Naive thymus-derived CD4-positive, alpha-beta T cell (primary cell): ENCODE data around the gene IPCEF1. TPM values are rescaled to one million over a fixed set of nuclear protein-coding genes. Genes with fewer than 3 reads are reported as not detected.

Experiments
- ATAC-seq: fragments of 150-1000 bp; cut with Tn5 transposase; 2 replicates; pipeline ENCODE4 v1.10.0; 2021; ENCODE audit warnings: mild to moderate bottlenecking, moderate library complexity
- CTCF ChIA-PET: fragments of 350-600 bp; sonication (Branson Sonifier 250); formaldehyde crosslinking; loops from one replicate; lab custom pipeline; 2021; ENCODE audit warnings: antibody characterized with exemption; lab: Charles Lee
- POLR2A ChIA-PET: fragments of 350-600 bp; sonication (Branson Sonifier 250); formaldehyde crosslinking; loops from one replicate; lab custom pipeline; 2021; ENCODE audit warnings: antibody characterized with exemption, inconsistent platforms; lab: Charles Lee
- DNase-seq, 9 donors: peaks; one replicate each; pipeline versions ENCODE4 v3.0.0 to v3.0.0-alpha.2; 2020 to 2022; ENCODE audit warnings: mixed read lengths in 1 of 9
- H3K27ac ChIP-seq: one replicate; pipeline ENCODE4 v1.7.0; 2013; ENCODE audit warnings: mild to moderate bottlenecking, low read depth, low read length, moderate library complexity
- H3K27me3 ChIP-seq, 2 donors: one replicate each; pipeline ENCODE4 v1.7.0; 2013; ENCODE audit warnings: low read length in 2 of 2, mild to moderate bottlenecking in 2 of 2, moderate library complexity in 2 of 2; ENCODE audit not compliant: control insufficient read depth in 2 of 2, insufficient read depth in 2 of 2
- H3K36me3 ChIP-seq, 3 experiments: 1 replicate in 2 of 3; 2 replicates in 1 of 3; pipeline ENCODE4 v1.7.0; 2013; ENCODE audit warnings: low read length in 3 of 3, mild to moderate bottlenecking in 3 of 3, moderate library complexity in 1 of 3; ENCODE audit not compliant: insufficient read depth in 3 of 3, control insufficient read depth in 2 of 3
- H3K4me1 ChIP-seq, 2 donors: one replicate each; pipeline ENCODE4 v1.7.0; 2013; ENCODE audit warnings: low read length in 2 of 2, mild to moderate bottlenecking in 2 of 2, moderate library complexity in 1 of 2; ENCODE audit not compliant: control insufficient read depth in 2 of 2, insufficient read depth in 2 of 2
- H3K4me3 ChIP-seq: 2 replicates; pipeline ENCODE4 v1.7.0; 2013; ENCODE audit warnings: mild to moderate bottlenecking, low read length
- H3K9me3 ChIP-seq, 3 experiments: 1 replicate in 2 of 3; 2 replicates in 1 of 3; pipeline ENCODE4 v1.7.0; 2013; ENCODE audit warnings: low read length in 3 of 3; ENCODE audit not compliant: control insufficient read depth in 2 of 3
- H3K27ac Mint-ChIP-seq, 9 donors: one replicate each; pipeline ENCODE4 v1.8.0; 2020 to 2022; ENCODE audit warnings: mixed read lengths in 9 of 9, mild to moderate bottlenecking in 8 of 9, moderate library complexity in 5 of 9, inconsistent platforms in 2 of 9
- H3K27me3 Mint-ChIP-seq, 5 donors: one replicate each; pipeline ENCODE4 v1.8.0; 2021 to 2022; ENCODE audit warnings: mixed read lengths in 5 of 5, mild to moderate bottlenecking in 1 of 5
- H3K36me3 Mint-ChIP-seq, 5 donors: one replicate each; pipeline ENCODE4 v1.8.0; 2020 to 2022; ENCODE audit warnings: mixed read lengths in 5 of 5, mild to moderate bottlenecking in 3 of 5, inconsistent platforms in 1 of 5
- H3K4me1 Mint-ChIP-seq, 7 donors: one replicate each; pipeline ENCODE4 v1.8.0; 2020 to 2022; ENCODE audit warnings: mixed read lengths in 7 of 7, mild to moderate bottlenecking in 3 of 7, inconsistent platforms in 1 of 7
- H3K4me3 Mint-ChIP-seq, 10 donors: one replicate each; pipeline ENCODE4 v1.8.0; 2020 to 2022; ENCODE audit warnings: mild to moderate bottlenecking in 10 of 10, mixed read lengths in 10 of 10, moderate library complexity in 6 of 10, inconsistent platforms in 2 of 10
- H3K9me3 Mint-ChIP-seq, 11 donors: one replicate each; pipeline ENCODE4 v1.8.0; 2020 to 2022; ENCODE audit warnings: mixed read lengths in 11 of 11, mild to moderate bottlenecking in 4 of 11, inconsistent platforms in 1 of 11, moderate library complexity in 1 of 11
- intact Hi-C, 2 donors: fragments of 100-400 bp; cut with micrococcal nuclease; formaldehyde crosslinking; loops; one replicate each; pipeline ENCODE4 v1.15.1; 2023
- polyA plus RNA-seq, 2 donors: library from polyadenylated mRNA; unstranded; fragments of 300-500 nt; fragmentation: Illumina TruSeq; gene quantifications; one replicate each; pipeline ENCODE4 v1.2.3, GENCODE V29; 2021
- total RNA-seq, 6 experiments: library from RNA in 5 of 6; stranded (reverse) in 5 of 6; gene quantifications; 1 replicate in 5 of 6; 2 replicates in 1 of 6; pipeline ENCODE4 v1.2.3 and lab custom pipeline; 2021 to 2026

Gene IPCEF1
- total and polyA plus RNA-seq, 7 experiments from 2014 or later, result 12.0 to 122 (median 99.7) TPM

DNA sequence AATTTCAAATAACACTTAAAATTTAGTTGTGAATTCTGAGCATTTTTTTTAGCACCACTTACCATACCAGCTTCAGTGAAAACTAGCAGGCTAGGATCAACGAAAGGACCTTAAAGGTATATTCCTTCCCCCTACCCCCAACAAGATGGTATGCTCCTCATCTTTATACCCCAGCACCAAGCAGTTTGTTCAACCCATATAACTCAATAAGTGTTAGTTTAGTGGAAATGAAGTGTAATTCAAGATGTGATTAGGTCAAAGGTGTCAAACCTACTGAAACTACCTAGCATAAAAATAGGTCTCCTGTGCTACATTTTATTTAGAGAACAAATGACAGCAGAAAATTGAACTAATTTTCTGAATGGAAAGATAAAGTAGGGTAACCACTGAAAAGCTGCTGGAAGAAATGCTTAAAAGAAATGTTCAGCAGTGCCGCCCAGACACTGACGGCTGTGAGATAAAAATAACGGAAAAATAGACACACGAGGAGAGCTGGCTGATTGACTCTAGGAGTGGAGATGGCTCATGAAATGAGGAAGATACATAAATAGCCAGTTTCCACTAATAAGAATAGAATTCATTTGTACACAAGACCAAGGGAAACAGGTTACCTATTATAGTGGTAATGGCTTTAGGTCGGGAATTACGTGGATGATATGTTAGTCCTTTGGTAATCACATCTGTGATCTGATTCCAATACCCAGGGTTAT is 94.8 kb downstream of the IPCEF1 start:
- CTCF ChIA-PET, result interaction anchor here (1.2 kb wide), 1 partner anchor 14 kb away, joined by 5 read pairs; no protein-coding TSS in a partner anchor
- POLR2A ChIA-PET, result no interaction called here
- H3K27ac Mint-ChIP-seq, result peak overlapping the region in 1 of 9 donors; percentile 67

DNA sequence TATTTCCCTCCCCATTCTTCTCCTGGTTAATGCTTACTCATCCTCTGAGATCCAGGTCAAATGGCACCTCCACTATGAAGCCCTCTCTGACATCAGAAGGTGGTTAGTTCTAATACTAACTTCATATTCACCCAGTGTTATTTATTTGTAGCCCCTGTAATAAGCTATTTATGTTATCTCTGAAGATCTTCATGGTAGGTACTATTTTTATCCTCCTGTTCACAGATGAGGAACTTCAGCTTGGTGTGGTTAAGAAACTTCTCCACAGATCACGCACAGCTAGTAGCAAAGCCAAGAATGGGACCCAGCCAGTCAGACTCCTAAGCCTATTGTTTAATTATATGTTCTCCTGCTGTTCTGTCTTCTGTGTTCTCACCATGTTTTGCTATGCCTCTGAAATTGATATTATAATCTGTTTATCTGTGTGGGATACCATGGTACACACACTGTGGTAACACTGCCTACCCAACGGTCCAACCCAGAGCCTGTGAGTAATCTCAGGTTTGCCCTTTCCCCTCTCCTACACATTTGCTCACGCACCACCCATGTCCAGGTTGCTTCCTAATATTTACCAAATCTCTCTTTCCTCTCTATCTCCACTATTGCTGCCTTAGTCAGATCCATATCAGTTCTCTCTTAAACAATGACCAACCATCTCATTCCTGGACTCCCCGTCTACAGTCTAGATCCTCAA is 98.4 kb downstream of the IPCEF1 start:
- peaks cover 0 to 28% (median 0%) of the 10 kb centered on the region in 5 donors for H3K27me3 Mint-ChIP-seq
- Histone ChIP-seq H3K27ac (no peak overlapping the region), H3K4me1 (peaks cover 0 to 5% of the 10 kb centered on the region in 2 donors), H3K36me3 (no peaks in the 10 kb centered on the region), H3K9me3 (peaks cover 0 to 7% (median 4%) of the 10 kb centered on the region in 3 experiments), H3K4me3 (no peak overlapping the region), H3K27me3 (no peaks in the 10 kb centered on the region)
- ATAC-seq (peak; percentile 42), DNase-seq (no peak)
- intact Hi-C loops, result loop anchor here in 1 of 2 donors (1.0 to 10.0 kb wide), 2 partner anchors 9 to 1057 kb away; partner anchors contain the start of gene TFB1M
- POLR2A ChIA-PET, result interaction anchor here (0.6 to 1.4 kb wide), 6 partner anchors 8 to 584 kb away, joined by 3 to 6 read pairs (median 4); no protein-coding TSS in a partner anchor
- peak overlapping the region in 3 of 10 donors; percentile 1 to 45 (median 3) for H3K4me3 Mint-ChIP-seq
- peaks cover 6 to 24% (median 20%) of the 10 kb centered on the region in 5 donors for H3K36me3 Mint-ChIP-seq
- H3K4me1 Mint-ChIP-seq, result peaks cover 17 to 56% (median 40%) of the 10 kb centered on the region in 7 donors
- peaks cover 5 to 32% (median 19%) of the 10 kb centered on the region in 11 donors for H3K9me3 Mint-ChIP-seq
- H3K27ac Mint-ChIP-seq, result peak overlapping the region in 7 of 9 donors; percentile 1 to 58 (median 27)
- CTCF ChIA-PET, result no interaction called here

More for the DNA sequence above, 94.8 kb downstream of the IPCEF1 start:
- Mint-ChIP-seq H3K36me3 (peaks cover 0 to 6% (median 3%) of the 10 kb centered on the region in 5 donors), H3K4me1 (peaks cover 9 to 47% (median 29%) of the 10 kb centered on the region in 7 donors), H3K9me3 (peaks cover 0 to 18% (median 1%) of the 10 kb centered on the region in 11 donors), H3K27me3 (peaks cover 0 to 15% (median 0%) of the 10 kb centered on the region in 5 donors), H3K4me3 (no peak overlapping the region)
- no peak overlapping the region for H3K27ac ChIP-seq
- no peak for DNase-seq
- H3K4me1 ChIP-seq, result no peaks in the 10 kb centered on the region
- no peaks in the 10 kb centered on the region for H3K27me3 ChIP-seq
- intact Hi-C loops, result no loop called here
- H3K9me3 ChIP-seq, result no peaks in the 10 kb centered on the region
- no peak overlapping the region for H3K4me3 ChIP-seq
- H3K36me3 ChIP-seq, result no peaks in the 10 kb centered on the region
- no peak for ATAC-seq

DNA sequence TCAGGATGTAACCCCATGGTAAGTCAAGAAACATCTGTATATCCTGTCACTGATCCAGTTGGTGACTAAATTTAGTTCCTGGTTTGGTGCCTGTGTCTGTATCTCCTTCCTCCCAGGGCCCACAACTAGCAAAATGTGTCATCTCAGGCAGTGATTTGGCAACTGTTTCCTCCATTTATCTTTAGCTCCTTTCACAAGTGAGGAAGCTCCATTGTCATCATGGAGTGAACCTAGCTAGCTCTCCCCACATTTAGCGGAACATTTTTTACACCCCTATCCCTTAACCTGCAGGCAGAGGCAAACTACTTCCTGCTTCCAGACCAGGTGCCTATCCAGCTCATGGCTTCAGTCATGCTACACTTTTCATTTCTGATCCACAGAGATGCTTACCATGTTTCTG is 99.5 kb downstream of the IPCEF1 start:
- Mint-ChIP-seq H3K36me3 (peaks cover 6 to 25% (median 23%) of the 10 kb centered on the region in 5 donors), H3K27me3 (peaks cover 0 to 26% (median 0%) of the 10 kb centered on the region in 5 donors), H3K4me1 (peaks cover 26 to 65% (median 51%) of the 10 kb centered on the region in 7 donors), H3K9me3 (peaks cover 5 to 32% (median 19%) of the 10 kb centered on the region in 11 donors), H3K4me3 (no peak overlapping the region), H3K27ac (peak overlapping the region in 4 of 9 donors; percentile 37 to 59 (median 38))
- ATAC-seq (peak; percentile 74), DNase-seq (no peak)
- ChIA-PET POLR2A (interaction anchor here (0.7 to 1.4 kb wide), 3 partner anchors 9 to 15 kb away, joined by 3 read pairs; no protein-coding TSS in a partner anchor), CTCF (no interaction called here)
- Histone ChIP-seq H3K27ac (no peak overlapping the region), H3K4me1 (peaks cover 0 to 16% of the 10 kb centered on the region in 2 donors), H3K36me3 (no peaks in the 10 kb centered on the region), H3K27me3 (no peaks in the 10 kb centered on the region), H3K4me3 (no peak overlapping the region), H3K9me3 (peaks cover 0 to 7% (median 4%) of the 10 kb centered on the region in 3 experiments)
- intact Hi-C loops, result loop anchor here in 1 of 2 donors (10.0 kb wide), 1 partner anchor 1058 kb away; the partner anchor contains the start of gene TFB1M

DNA sequence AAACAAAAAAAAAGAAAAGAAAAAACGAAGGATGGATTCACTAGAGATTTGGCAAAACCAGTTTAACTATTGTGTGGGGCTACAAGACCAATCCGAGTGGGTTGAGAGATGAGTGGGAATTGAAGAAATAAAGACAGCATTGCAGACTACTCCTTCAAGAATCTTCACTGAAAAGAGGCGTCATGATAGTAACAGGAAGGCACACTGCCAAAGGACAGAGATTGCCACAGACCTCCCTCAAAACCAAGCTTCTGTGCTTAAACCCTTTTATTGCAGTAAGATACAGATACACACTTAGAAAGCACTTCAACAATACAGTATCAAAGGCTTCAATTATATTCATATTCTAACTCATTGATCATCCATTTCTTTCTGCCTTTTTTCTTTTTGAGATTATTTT is 103.9 kb downstream of the IPCEF1 start:
- Histone ChIP-seq H3K27me3 (no peaks in the 10 kb centered on the region), H3K27ac (peak overlapping the region; percentile 22), H3K4me1 (peaks cover 35 to 51% of the 10 kb centered on the region in 2 donors), H3K9me3 (peaks cover 0 to 7% (median 4%) of the 10 kb centered on the region in 3 experiments), H3K36me3 (no peaks in the 10 kb centered on the region), H3K4me3 (no peak overlapping the region)
- ChIA-PET POLR2A (interaction anchor here (1.0 to 3.6 kb wide), 5 partner anchors 11 to 33 kb away, joined by 3 to 31 read pairs (median 7); no protein-coding TSS in a partner anchor), CTCF (interaction anchor here (1.1 kb wide), 2 partner anchors 14 to 24 kb away, joined by 3 read pairs; no protein-coding TSS in a partner anchor)
- no peak for ATAC-seq
- DNase-seq, result peak in 2 of 9 donors; percentile 38
- Mint-ChIP-seq H3K27ac (peak overlapping the region in 8 of 9 donors; percentile 90 to 98 (median 96)), H3K4me1 (peaks cover 49 to 93% (median 83%) of the 10 kb centered on the region in 7 donors), H3K4me3 (peak overlapping the region in 9 of 10 donors; percentile 35 to 87 (median 69)), H3K27me3 (peaks cover 0 to 27% (median 0%) of the 10 kb centered on the region in 5 donors), H3K9me3 (peaks cover 5 to 32% (median 19%) of the 10 kb centered on the region in 11 donors), H3K36me3 (peaks cover 6 to 27% (median 23%) of the 10 kb centered on the region in 5 donors)
- intact Hi-C loops, result loop anchor here in 1 of 2 donors (5.0 to 10.0 kb wide), 2 partner anchors 480 to 1062 kb away; partner anchors contain the start of genes SCAF8 and TFB1M

DNA sequence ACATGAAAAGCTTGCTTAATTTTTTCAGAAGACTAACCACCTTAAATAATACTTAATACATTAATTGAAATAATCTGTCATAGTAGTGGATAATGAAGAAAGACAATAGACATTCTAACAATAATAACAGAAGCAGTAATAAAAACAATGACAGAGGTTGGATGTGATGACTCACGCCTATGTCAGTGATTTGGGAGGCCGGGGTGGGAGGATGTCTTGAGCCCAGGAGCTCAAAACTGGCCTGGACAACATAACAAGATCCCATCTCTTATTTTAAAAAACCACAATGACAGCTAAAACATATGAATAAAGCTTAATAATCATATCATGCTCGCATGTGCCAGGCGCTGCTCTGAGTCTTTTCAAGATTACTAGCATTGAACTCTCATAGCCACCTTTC is 105.5 kb downstream of the IPCEF1 start:
- Mint-ChIP-seq H3K36me3 (peaks cover 12 to 28% (median 25%) of the 10 kb centered on the region in 5 donors), H3K27ac (peak overlapping the region in 8 of 9 donors; percentile 90 to 98 (median 95)), H3K4me1 (peaks cover 51 to 85% (median 72%) of the 10 kb centered on the region in 7 donors), H3K27me3 (peaks cover 0 to 26% (median 0%) of the 10 kb centered on the region in 5 donors), H3K9me3 (peaks cover 5 to 22% (median 13%) of the 10 kb centered on the region in 11 donors), H3K4me3 (peak overlapping the region in 6 of 10 donors; percentile 40 to 86 (median 75))
- CTCF ChIA-PET, result interaction anchor here (0.9 to 1.8 kb wide), 5 partner anchors 9 to 31 kb away, joined by 3 to 13 read pairs (median 5); no protein-coding TSS in a partner anchor
- no peak for DNase-seq
- Histone ChIP-seq H3K36me3 (no peaks in the 10 kb centered on the region), H3K27ac (peak overlapping the region; percentile 78), H3K27me3 (no peaks in the 10 kb centered on the region), H3K4me1 (peaks cover 36 to 51% of the 10 kb centered on the region in 2 donors), H3K4me3 (no peak overlapping the region), H3K9me3 (peaks cover 0 to 7% (median 4%) of the 10 kb centered on the region in 3 experiments)
- no peak for ATAC-seq
- intact Hi-C loops, result loop anchor here (2.0 to 10.0 kb wide), 4 partner anchors 16 to 1268 kb away; partner anchors contain the start of genes FBXO5 (in 1 of the 2), SCAF8 (in 1 of the 2) and TFB1M (in 1 of the 2)
- POLR2A ChIA-PET, result interaction anchor here (0.6 to 3.6 kb wide), 8 partner anchors 8 to 92 kb away, joined by 3 to 31 read pairs (median 4); no protein-coding TSS in a partner anchor
